Panc1 (cell line): ENCODE data around the gene TRIM62. TPM values are rescaled to one million over a fixed set of nuclear protein-coding genes. Genes with fewer than 3 reads are reported as not detected.

Experiments
- ATAC-seq: fragments of 200-7000 bp; cut with Tn5 transposase; 2 replicates; pipeline ENCODE4 v1.9.1; 2020; ENCODE audit warnings: mild to moderate bottlenecking, moderate library complexity
- BruUV-seq: library from RNA; stranded (reverse); fragments of 400-500 nt; replicated peaks from 2 replicates; lab custom pipeline; 2021; lab: Mats Ljungman, UMichigan
- CTCF ChIA-PET: fragments of 300-600 bp; sonication (Branson Sonifier 250); formaldehyde crosslinking; loops from one replicate; lab custom pipeline; 2022; ENCODE audit warnings: antibody characterized with exemption; lab: Charles Lee
- POLR2A ChIA-PET: fragments of 300-600 bp; sonication (Branson Sonifier 250); formaldehyde crosslinking; loops from one replicate; lab custom pipeline; 2022; ENCODE audit warnings: antibody characterized with exemption; lab: Charles Lee
- DNase-seq: peaks from one replicate; pipeline ENCODE4 v3.0.0-alpha.2; 2010; ENCODE audit warnings: low read depth, low spot score
- H3K27ac ChIP-seq: 2 replicates; pipeline ENCODE4 v1.5.1; 2011; ENCODE audit warnings: mild to moderate bottlenecking, low read length, inconsistent platforms
- H3K27me3 ChIP-seq: fragments of 200-500 bp; sonication (Bioruptor generic); 2 replicates; pipeline ENCODE4 v1.6.0; 2014; ENCODE audit warnings: low read length, inconsistent platforms; ENCODE audit not compliant: control insufficient read depth, insufficient read depth
- H3K36me3 ChIP-seq: fragments of 200-500 bp; sonication (Bioruptor generic); 2 replicates; pipeline ENCODE4 v1.5.1; 2014; ENCODE audit warnings: inconsistent platforms, mild to moderate bottlenecking, low read length, moderate library complexity; ENCODE audit not compliant: control insufficient read depth, insufficient read depth
- H3K4me1 ChIP-seq: 2 replicates; pipeline ENCODE4 v1.5.1; 2011; ENCODE audit warnings: inconsistent platforms, mild to moderate bottlenecking, low read length, moderate library complexity; ENCODE audit not compliant: control insufficient read depth, insufficient read depth
- H3K4me3 ChIP-seq, 2 experiments: 2 replicates each; pipeline ENCODE4 v1.5.1; 2011 to 2012; ENCODE audit warnings: low read depth in 2 of 2, low read length in 2 of 2, mild to moderate bottlenecking in 2 of 2, inconsistent platforms in 1 of 2, moderate library complexity in 1 of 2
- H3K9me3 ChIP-seq: fragments of 200-500 bp; sonication (Bioruptor generic); 2 replicates; pipeline ENCODE4 v1.5.1; 2014; ENCODE audit warnings: low read depth, mild to moderate bottlenecking, inconsistent platforms, low read length, moderate library complexity; ENCODE audit not compliant: control insufficient read depth, insufficient read depth
- POLR2AphosphoS5 ChIP-seq: IDR thresholded peaks from 2 replicates; pipeline ENCODE4 v1.6.1; 2012; ENCODE audit warnings: mild to moderate bottlenecking, low read depth, low read length, moderate library complexity
- REST ChIP-seq, 2 experiments: IDR thresholded peaks; 2 replicates each; pipeline ENCODE4 v1.6.1; 2011 to 2012; ENCODE audit warnings: low read depth in 2 of 2, control low read depth in 1 of 2, low read length in 1 of 2, mild to moderate bottlenecking in 1 of 2, moderate library complexity in 1 of 2; ENCODE audit not compliant: insufficient read depth in 1 of 2
- SIN3A ChIP-seq: IDR thresholded peaks from 2 replicates; pipeline ENCODE4 v1.6.1; 2012; ENCODE audit warnings: low read depth, mild to moderate bottlenecking, low read length, moderate library complexity, borderline replicate concordance; ENCODE audit not compliant: insufficient read depth
- TCF7L2 ChIP-seq: IDR thresholded peaks from 2 replicates; pipeline ENCODE4 v1.6.1; 2011; ENCODE audit warnings: mild to moderate bottlenecking, low read depth, low read length, inconsistent platforms
- in situ Hi-C: cut with HindIII; loops from 2 replicates; pipeline ENCODE4 v1.10.0; 2016; ENCODE audit warnings: low sequenced_read_pairs, low pct_unique_long_range_greater_than_20kb
- intact Hi-C: fragments of 100-400 bp; cut with micrococcal nuclease; formaldehyde crosslinking; loops from one replicate; pipeline ENCODE4 v1.10.0; 2022; ENCODE audit not compliant: unreplicated experiment
- total RNA-seq: library from RNA; stranded (reverse); gene quantifications from one replicate; pipeline ENCODE4 v1.2.1, GENCODE V29; 2021; ENCODE audit not compliant: unreplicated experiment
- TF ChIP-seq, protein P1 (sequence below): fragments of 450-650 bp; IDR thresholded peaks from 2 replicates; pipeline ENCODE4 v1.5.1; 2017; ENCODE audit warnings: mild to moderate bottlenecking

Gene TRIM62
- total RNA-seq, 1 experiment from 2014 or later: 7.4 TPM

- Histone ChIP-seq H3K27me3 (no peaks in the 10 kb centered on the region), H3K4me3 (no peak overlapping the region), H3K27ac (no peak overlapping the region), H3K9me3 (no peaks in the 10 kb centered on the region), H3K4me1 (no peaks in the 10 kb centered on the region; the same call in 1 of the 2 replicates), H3K36me3 (no peaks in the 10 kb centered on the region)
- DNase-seq (no peak), ATAC-seq (no peak)
- intact Hi-C loops (no loop called here), in situ Hi-C loops (no loop called here)
- TF ChIP-seq REST (IDR thresholded peaks at IDR 0.05; ENCODE audit: insufficient read depth in 1 of 2, low read depth in 2 of 2, low read length in 1 of 2): no peak
- ChIA-PET CTCF (no interaction called here), POLR2A (no interaction called here)
- BruUV-seq: no TSS peak
Observed at GRCh38 chr1:33119050-33119449, 62.8 kb downstream of the TRIM62 start.

GRCh38 chr1:33118274-33118673 lies 63.6 kb downstream of the TRIM62 start:
- POLR2A ChIA-PET: no interaction called here
- no peak for TF ChIP-seq SIN3A
- no peak for TF ChIP-seq POLR2AphosphoS5
- TF ChIP-seq TCF7L2: no peak
- TF ChIP-seq, protein P1, sequence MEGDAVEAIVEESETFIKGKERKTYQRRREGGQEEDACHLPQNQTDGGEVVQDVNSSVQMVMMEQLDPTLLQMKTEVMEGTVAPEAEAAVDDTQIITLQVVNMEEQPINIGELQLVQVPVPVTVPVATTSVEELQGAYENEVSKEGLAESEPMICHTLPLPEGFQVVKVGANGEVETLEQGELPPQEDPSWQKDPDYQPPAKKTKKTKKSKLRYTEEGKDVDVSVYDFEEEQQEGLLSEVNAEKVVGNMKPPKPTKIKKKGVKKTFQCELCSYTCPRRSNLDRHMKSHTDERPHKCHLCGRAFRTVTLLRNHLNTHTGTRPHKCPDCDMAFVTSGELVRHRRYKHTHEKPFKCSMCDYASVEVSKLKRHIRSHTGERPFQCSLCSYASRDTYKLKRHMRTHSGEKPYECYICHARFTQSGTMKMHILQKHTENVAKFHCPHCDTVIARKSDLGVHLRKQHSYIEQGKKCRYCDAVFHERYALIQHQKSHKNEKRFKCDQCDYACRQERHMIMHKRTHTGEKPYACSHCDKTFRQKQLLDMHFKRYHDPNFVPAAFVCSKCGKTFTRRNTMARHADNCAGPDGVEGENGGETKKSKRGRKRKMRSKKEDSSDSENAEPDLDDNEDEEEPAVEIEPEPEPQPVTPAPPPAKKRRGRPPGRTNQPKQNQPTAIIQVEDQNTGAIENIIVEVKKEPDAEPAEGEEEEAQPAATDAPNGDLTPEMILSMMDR: no peak
- Histone ChIP-seq H3K9me3 (no peaks in the 10 kb centered on the region), H3K4me1 (no peaks in the 10 kb centered on the region; the same call in 1 of the 2 replicates), H3K27ac (no peak overlapping the region), H3K4me3 (no peak overlapping the region), H3K27me3 (no peaks in the 10 kb centered on the region), H3K36me3 (no peaks in the 10 kb centered on the region)
- intact Hi-C loops: no loop called here
- no peak for DNase-seq
- in situ Hi-C loops: no loop called here
- ATAC-seq: no peak
- BruUV-seq: no TSS peak
- CTCF ChIA-PET: no interaction called here

- ATAC-seq: no peak
- Histone ChIP-seq H3K4me1 (no peaks in the 10 kb centered on the region; the same call in 1 of the 2 replicates), H3K36me3 (no peaks in the 10 kb centered on the region), H3K27me3 (no peaks in the 10 kb centered on the region), H3K27ac (no peak overlapping the region), H3K9me3 (no peaks in the 10 kb centered on the region), H3K4me3 (no peak overlapping the region)
- no peak for TF ChIP-seq TCF7L2
- TF ChIP-seq SIN3A: no peak
- TF ChIP-seq POLR2AphosphoS5: no peak
- no peak for TF ChIP-seq REST (IDR thresholded peaks at IDR 0.05; ENCODE audit: insufficient read depth in 1 of 2, low read depth in 2 of 2, low read length in 1 of 2)
- TF ChIP-seq, protein P1: no peak
- CTCF ChIA-PET: no interaction called here
- BruUV-seq: no TSS peak
- POLR2A ChIA-PET: no interaction called here
- in situ Hi-C loops: no loop called here
- no peak for DNase-seq
- intact Hi-C loops: no loop called here
Observed at GRCh38 chr1:33117440-33118085, 64.3 kb downstream of the TRIM62 start.
